HTR-8/SVneo (cell line): ENCODE measurements around the gene PIP4K2A.

Source experiments
- DNase-seq: peaks from one replicate; pipeline ENCODE4 v3.0.0; 2011; ENCODE audit warnings: low spot score, mixed read lengths; ENCODE audit not compliant: insufficient read length
- FAIRE-seq: peaks from 2 replicates; lab custom pipeline; 2011; peaks lifted over from hg19 to GRCh38; lab: Jason Lieb, UNC

The PIP4K2A gene

DNA sequence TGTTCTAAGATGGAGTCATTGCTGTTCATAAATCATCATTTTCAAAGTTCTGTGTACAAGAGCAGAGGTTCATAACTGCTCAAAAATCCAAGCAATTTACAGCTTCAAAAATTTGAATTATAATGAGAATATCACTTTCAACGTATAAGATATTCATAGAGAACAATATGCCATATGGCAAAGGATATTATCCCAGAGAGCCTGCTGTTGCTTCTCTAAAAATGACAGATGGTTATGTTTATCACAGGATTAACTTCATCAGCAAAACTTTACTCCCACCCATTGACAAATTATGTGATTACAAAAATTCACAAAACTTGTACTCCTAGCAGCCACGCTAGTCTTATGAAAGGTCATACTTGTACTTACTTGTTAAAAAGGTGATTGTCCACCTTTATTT lies 105.1 kb downstream of the PIP4K2A start:
- DNase-seq (no peak), FAIRE-seq (no peak)

DNA sequence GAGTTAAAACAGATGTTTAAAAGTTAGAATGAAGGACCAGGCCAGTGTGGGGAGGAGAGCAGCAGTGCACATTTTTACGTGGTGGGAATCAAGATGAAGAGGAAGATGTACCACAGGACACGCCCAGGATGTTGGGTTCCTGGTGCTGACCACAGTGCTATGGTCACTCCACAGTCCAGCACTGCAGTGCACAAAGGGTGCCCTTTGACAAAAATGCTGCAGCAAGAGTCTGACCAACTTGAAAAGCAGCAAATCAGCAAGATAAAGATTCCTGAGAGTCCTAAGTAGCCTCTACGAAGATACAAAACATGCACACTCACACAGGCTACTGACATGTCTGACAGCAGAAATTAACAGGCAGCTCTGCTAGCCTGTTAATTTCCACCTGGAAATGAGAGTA lies 107.1 kb downstream of the PIP4K2A start:
- no peak for DNase-seq
- no peak for FAIRE-seq

DNA sequence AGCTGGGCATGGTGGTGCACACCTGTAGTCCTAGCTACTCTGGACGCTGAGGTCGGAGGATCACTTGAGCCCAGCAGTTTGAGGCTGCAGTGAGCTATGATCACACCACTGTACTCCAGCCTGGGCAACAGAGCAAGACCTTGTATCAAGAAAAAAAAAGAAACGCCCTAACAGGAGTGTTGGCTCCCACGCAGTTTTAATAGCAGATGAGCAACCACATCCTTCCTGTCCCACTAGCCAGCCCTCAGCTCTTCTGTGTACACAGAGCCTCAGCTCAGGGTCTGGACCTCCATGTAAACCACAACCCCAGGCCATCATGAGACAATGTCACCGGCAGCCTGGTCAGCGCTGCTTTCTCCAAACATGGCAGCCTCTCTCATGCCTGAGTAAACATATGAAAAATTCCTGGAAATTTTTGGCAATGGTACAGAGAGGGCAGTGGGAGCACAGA lies 108.2 kb downstream of the PIP4K2A start:
- FAIRE-seq (no peak), DNase-seq (no peak)

DNA sequence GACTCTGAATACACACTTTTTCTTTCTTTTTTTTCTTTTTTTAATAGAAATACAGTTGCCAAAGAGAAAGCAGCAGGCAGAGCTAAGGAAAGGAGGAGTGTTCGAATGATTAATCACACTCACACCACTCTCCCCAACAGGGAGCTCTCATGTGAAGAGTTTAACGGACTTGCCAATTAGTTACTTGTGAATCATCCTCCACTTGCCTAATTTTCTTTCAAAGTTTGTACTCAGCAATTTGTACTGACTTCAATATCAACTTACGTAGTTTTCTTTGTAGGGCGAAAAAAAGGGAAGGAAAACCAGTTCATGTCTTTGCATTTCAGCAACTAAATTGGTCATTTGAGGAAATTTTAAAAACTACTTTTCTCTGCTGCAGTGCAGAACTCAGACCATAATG lies 109.2 kb downstream of the PIP4K2A start:
- FAIRE-seq (no peak), DNase-seq (no peak)

DNA sequence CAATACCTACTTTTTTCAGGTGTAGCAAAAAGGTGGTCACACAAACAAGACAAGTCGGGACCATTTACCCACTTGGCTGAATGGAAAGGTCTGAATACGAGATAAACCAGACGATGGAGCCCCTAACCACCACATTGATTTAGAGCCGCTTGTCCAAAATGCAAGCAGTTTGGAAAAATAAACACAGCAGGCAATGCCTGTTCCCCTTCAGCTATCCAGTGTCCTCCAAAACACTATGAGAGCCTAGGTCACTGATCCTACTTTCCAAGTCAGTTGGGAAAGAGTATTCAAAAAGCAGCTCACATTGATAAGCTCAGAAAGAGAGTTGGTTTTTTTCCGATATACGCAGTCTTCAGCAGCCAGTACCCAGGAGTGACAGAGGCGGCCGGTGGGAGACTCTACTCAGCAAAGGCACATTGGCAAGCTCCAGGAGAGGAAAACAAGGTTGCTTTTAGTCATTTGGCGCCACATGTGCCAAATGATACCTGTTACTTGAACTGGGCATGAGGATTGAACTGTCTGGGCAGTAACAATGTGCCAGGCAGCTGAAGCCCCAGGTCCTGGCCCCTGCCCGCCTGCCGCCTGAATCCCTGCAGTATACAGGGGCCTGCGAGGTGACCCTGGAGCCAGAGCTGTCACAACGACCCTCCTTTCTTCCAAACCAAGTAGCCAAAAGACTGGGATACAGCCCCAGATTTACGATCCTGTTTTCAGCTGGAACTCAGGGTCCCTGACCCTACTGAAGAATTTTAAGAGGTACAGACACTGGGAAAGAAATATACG lies 109.8 kb downstream of the PIP4K2A start:
- FAIRE-seq (no peak), DNase-seq (no peak)

DNA sequence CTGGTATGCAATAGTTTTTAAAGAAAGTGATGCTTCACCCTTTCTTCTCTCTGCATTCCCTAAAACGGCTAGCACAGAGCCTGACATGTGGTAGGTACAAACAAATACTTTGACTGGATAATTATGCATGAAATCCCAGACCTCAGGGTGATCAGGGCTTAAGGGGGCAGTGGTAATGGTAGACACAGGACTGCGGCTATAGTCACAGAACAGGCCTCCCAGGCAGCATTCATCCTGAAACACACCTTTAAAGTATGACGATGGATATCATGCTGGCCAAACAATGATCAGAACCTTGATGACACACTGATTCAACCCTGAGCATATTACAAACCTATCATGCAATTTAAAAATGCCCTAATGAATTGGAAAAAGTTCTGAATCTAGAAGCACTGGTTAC lies 110.8 kb downstream of the PIP4K2A start:
- DNase-seq (no peak), FAIRE-seq (no peak)

DNA sequence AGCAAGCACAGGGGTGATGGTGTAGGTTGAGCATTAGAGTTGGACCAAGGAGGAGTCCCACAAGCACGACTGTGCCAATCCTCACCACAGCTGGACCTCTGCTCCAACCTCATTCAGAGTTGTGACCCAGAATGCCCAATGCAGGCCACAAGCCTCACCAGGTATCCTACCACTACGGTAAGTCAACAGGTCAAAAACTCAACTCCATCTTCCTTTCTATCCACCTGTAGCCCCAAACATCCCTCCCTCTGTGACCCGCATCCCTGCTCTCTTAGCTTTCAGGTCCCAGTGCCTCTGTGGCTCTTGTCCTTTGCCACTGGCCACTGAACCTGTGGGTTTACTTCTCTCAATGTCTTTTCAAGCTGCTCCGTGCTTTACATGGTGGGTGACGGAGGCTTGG lies 112.8 kb downstream of the PIP4K2A start:
- FAIRE-seq = no peak

DNA sequence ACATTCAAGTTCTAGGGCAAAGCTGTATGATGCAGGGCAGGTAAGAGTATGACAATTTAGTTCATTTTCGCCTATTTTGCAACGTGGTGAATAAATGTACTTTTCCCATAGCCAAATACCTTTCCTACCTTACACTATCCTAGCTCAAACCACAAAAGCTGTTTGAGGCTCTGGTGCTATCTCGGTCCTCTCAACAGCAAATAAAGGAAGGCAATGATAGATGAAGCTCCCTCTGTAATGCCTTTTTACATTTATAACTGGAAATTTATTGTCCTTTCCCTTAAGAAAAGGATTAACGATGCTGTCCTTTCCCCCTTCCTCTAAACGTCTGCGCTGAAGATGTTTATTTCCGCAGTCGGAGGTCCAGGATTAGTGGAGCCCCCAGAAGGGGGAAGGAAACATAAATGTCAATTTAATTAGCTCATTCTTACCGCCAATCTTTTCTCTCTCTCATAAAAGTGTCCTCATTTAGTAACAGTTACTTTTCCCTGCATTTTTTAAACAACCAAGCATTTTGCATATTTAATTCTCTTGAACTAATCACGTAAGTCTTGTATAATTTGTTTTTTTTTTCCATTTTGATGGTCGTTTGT lies 114.6 kb downstream of the PIP4K2A start:
- no peak for FAIRE-seq
- DNase-seq = no peak

More for the DNA sequence above, 112.8 kb downstream of the PIP4K2A start:
- no peak for DNase-seq

DNA sequence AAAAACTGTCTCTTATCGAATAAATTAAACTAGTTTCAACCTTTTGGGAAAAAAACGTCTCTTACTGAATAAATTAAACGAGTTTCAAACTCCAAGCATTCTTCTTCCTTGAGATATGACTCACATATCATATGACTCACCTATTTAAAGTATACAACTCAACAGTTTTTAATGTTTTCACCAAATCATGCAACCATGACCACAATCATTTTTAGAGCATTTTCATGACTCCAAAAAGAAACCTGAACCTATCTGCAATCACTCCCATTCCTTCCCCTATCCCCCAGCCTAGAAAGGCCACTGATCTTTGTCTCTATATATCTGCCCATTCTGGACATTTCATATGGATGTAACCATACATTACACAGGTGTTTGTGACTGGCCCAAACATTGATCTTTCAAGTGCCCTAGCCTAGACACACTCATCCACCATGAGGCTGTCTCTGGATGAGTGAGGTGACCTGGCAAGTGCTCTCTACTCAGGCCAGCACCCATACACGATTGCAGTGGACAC lies 115.3 kb downstream of the PIP4K2A start:
- peak; percentile 32 for DNase-seq
- FAIRE-seq = no peak

DNA sequence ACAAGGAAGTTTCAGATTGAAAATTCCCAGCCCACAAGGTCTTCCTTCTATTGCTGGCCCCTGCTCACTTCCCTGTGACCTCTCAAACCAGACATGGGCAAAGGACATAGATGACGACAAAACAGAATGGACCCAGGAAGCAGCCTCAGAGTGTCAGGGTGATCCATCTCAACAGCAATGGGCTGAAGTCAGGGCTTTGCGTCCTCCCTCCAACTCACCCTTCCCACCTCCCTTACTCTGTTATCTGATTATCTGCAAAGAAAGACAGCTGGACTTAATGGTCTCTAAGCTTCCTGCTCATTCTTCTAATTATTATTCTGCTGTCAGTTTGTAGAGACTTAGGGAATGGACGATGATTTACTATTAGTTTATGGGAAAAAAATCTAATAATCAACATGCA lies 115.9 kb downstream of the PIP4K2A start:
- no peak for DNase-seq
- no peak for FAIRE-seq

DNA sequence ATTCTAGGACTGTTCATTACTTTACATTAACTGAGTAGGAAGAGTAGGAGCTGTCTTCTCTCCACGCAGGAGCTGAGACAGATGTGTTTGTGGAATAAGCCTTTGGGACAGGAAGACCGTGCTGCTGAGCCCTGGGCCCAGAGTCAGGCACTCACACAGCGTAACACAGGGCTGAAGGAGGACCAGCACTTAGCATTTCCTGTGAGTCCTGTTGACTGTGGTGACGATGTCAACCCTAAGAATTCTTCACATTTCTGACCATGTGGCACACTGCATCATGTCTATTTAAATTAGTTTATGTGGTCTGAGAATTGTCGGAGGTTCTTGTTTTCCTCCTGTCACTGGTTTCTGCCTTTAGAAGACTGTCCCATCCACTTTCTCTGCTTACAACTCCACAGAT lies 117.2 kb downstream of the PIP4K2A start:
- DNase-seq (no peak), FAIRE-seq (no peak)

DNA sequence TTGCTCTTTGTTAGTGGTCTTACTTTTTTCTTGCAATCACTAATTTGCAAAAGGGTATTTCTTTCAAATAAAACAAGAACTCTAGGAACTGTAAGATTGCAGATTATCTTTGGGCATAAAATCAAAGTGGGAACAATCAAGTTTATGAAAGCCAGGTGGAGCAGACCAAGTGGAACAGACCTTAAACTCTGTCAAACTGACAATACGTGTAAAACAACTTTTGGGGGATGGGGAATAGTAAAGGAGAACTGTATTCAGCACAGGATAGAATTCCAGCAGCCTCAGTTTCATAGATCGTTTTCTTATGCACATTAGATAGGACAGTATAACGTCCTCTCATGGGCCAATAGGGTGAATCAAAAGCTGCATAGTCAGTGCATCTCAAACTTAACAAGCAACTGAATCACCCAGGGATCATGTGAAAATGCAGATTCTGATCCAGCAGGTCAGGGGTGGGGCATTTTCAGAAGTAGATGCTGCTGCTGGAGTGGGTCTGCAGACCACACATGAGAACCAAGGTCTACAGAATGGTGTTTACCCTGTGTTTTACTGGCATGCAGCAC lies 120.7 kb downstream of the PIP4K2A start:
- FAIRE-seq (no peak), DNase-seq (no peak)

DNA sequence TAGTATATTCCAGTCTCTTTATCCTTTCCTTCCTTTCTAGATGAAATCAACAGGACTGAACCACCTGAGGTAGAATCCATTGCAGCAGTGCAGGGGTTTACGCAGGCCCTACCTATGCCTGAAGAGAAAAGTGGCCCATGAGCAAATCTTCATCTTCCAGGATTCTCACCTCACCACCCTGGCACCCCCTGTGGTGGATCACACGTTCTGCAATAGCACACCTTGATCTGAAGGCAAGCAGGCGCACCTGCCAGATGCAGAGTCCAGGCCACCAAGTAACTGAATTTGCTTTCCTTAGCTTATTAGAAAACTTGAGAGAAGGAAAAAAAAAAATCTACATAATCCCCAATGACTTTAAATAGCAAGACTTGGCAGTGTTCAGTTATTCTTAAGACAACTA lies 121.4 kb downstream of the PIP4K2A start:
- no peak for FAIRE-seq

DNA sequence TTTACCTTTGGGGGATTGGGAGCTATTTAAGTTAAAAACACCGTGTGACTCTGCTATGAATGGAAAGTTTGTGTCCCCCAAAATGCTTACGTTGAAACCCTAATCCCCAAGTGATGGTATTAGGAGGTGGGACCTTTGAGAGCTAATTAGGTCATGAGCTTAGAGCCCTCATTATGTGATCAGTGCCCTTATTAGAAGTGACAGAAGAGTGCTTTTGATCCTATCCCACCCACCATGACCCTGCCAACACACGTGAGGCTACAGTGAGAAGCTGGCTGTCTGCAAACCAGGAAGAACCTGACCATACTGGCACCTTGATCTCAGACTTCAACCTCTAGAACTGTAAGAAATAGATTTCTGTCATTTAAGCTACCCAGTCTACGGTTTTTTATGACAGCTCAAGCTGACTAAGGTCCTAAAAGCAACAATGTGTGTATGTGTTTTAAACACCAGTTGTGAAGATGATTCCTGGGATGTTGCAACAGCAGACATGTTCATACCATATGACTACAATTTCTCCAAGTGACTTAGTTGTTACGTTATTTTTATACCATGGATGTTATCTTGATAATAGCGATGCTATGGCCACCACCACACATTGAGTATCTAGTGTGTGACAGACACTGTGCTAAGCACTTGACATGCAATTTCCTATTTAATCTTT lies 124.4 kb downstream of the PIP4K2A start:
- FAIRE-seq = no peak

More for the DNA sequence above, 121.4 kb downstream of the PIP4K2A start:
- DNase-seq = no peak

DNA sequence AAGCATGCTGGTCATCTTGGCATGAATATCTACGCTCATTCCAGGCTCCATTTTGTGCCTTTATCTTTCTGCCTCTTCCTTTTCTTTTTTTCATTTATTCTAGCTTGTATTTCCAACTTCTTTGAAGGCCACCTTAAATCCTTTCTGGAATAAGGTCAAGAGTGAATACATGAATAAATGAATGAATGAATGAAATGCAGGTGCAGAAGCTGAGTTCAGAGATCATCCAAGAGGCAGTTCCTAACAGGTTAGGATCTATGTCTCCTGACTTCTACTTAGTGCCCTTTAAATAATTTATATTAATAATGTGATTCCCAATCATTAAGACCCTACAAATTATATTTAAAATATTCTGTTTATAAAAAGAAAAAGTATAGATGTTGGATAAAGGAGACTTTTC lies 125.9 kb downstream of the PIP4K2A start:
- FAIRE-seq (no peak), DNase-seq (no peak)

More for the DNA sequence above, 124.4 kb downstream of the PIP4K2A start:
- no peak for DNase-seq

DNA sequence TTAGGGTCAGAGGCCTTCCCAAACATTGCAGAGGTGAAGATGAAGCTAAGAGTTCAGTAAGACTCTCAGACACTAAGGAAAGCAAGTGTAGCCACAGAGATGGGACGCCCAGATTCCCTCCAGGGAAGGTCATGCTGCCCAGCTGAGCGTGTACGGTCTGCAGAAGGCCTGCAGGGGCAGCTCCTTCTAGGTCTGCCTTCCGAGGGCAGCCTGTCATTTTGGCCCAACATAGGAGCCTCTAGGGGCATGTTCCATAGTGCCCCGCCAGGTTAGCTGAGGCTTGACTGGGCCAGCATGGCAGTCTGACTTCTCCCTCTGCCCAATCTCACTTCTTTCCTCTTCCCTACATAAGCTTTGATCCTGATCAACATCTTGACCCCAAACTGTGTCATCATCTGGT lies 130.7 kb downstream of the PIP4K2A start:
- FAIRE-seq (no peak), DNase-seq (no peak)

DNA sequence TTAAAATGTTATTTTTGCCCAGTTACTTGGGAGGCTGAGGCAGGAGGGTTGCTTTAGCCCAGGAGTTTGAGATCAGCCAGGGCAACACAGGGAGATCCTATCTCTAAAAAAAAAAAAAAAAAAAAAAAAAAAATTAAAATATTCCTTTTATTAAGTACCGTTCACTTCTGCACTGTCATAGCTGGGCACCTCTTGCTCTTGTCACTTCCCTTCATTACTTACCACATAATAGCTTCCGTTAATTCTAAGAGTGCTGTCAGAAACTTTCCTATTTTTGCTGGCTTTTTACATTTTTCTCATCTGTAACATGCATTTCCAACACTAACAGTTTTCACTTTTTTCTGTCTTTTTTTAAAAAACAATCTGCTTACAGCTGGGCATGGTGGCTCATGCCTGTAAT lies 132.9 kb downstream of the PIP4K2A start:
- DNase-seq (no peak), FAIRE-seq (no peak)

DNA sequence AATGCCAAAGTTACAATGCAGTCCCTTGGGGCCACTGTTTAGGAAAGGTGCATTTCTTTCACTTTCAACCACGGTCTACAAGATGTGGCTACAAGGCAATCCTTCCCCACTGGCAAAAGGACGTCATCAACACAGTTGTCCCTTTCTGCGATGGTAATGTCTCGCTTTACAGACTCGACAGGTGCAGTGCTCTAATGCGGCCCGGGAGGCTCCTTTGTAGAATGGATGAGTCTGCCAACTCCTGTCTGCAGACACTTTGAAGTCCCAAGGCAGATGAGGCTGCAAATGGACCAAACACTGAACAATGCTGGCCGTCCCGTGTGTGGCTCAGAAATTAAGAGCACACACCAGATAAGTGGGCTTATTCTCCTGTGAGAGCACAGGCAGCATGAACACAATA lies 133.7 kb downstream of the PIP4K2A start:
- FAIRE-seq (no peak), DNase-seq (no peak)

DNA sequence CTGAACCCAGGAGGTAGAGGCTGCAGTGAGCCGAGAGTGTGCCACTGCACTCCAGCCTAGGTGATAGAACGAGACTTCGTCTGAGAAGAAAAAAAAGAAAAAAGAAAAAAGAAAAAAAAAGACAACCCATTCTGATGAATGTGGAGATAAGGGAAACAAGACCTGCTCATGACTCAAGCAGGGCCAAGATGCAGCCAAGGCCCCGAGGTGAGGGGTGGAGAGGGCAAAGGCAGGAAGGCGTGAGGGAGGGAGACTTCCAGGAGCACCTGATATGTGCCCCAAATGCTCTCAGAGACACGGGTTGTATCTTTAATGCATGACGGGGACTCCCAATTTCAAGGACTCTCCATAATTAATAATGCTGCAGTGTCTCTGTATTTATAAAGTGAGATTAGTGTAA lies 134.6 kb downstream of the PIP4K2A start:
- no peak for FAIRE-seq
- no peak for DNase-seq

DNA sequence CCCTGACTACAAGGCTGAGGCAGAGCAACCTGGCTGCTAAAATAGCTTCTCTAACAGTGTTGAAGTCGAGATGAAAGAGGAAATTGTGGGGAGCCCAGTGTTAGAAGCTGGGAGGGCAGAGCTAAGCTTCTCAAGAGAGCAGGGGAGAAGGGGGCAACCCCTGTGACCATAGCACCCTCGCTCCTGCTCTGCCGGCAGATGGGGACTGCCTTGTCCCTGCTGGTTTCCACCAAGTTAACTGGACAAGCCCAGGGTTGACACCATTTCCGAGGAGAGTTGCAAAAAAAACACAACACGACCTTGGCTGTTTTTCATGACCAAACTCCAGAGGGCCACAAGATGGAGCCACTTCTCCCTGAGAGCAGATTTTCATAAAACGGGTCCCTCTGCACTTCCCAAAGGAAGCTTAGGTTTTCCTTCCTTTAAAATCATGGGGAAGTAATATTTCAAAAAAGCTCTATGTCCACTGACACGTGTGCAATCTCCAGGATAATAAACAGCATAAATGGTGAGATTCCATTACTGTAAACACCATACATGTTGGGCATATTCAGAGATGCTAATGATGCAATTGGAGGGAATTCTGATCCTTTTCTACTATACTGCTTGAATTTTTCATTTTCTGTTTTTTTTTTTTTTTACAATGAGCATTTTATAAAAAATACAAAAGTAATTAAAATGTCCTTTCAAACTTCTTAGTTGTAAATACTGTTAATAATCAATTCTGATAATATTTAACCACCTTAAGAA lies 140.4 kb downstream of the PIP4K2A start:
- FAIRE-seq (no peak), DNase-seq (peak; percentile 4)
